Activated CD4-positive, alpha-beta T cell treated with anti-CD3 and anti-CD28 coated beads for 4 hours (primary cell): ENCODE data around the gene AP2A1.
A peak's percentile ranks its signal among the peaks of the same experiment; 100 is the strongest.
"Not testable (repeated sequence)": the region's sequence is repeated elsewhere in the genome, so short reads cannot be mapped to it uniquely, and the experiment has no call there.

ENCODE experiments used
- DNase-seq, 2 donors: peaks; one replicate each; pipeline ENCODE4 v3.0.0-alpha.2; 2020

The AP2A1 gene

DNA sequence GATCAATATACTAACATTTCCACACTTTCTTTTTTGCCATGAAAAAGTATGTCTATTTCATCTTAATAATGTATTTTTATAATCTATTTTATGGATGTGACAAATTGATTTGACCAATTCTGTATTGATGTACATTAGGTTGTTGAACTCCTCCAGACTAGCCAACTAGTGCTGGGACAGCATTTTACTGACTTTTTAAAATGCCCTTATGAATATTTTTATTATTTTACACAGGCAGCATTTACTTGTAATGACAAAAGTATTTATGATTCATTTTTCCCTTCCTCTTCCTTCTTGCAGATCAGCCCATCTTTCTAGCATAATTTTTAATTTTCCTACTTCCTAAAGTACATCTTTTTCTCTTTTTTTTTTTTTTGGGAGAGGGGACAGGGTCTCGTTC lies 47.2 kb downstream of the AP2A1 start:
- DNase-seq, result no peak

DNA sequence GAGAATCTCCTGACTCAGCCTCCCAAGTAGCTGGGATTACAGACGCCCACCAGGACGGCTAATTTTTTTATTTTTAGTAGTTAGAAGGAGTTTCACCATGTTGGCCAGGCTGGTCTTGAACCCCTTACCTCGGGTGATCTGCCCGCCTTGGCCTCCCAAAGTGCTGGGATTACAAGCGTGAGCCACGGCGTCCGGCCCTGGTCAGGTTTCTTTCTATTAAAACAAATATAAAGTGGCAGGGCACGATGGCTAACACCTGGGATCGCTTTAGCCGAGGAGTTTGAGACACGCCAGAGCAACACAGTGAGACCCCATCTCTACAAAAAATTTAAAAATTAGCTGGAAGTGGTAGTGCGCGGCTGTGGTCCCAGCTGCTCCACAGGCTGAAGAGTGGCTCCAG lies 49.8 kb downstream of the AP2A1 start:
- no peak for DNase-seq

DNA sequence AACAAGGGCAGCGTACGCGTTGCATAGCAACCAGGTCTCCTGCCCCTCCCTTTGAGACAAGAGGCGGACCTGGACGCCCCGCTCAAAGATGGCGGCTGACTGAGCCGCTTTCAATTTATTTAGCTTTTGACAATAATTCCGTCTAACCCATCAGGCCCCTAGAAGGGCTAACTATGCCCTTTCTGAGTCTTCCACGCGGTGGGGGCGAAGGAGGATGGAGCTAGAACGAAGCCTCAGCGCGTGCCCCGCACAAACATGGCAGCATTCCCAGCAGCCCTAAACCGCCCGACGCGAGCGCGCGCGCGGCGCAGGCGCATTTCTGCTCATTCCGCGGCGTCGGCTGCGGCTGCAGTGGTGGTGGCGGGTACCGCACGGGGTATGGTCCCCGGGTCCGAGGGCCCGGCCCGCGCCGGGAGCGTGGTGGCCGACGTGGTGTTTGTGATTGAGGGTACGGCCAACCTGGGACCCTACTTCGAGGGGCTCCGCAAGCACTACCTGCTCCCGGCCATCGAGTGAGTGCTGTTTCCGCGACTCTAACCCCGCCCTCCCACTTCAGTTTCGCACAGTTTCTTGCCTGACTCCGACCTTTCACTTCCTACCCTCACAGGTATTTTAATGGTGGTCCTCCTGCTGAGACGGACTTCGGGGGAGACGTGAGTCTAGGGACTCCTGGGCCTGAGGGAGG lies 51.3 kb downstream of the AP2A1 start, which contains the start of gene MED25:
Gene MED25, plus strand, starts transcription at position 326 of the 685 bp plus-strand sequence. Its CDS starts 53 bp downstream, at position 379.
- DNase-seq, result peak; percentile 85 to 86

DNA sequence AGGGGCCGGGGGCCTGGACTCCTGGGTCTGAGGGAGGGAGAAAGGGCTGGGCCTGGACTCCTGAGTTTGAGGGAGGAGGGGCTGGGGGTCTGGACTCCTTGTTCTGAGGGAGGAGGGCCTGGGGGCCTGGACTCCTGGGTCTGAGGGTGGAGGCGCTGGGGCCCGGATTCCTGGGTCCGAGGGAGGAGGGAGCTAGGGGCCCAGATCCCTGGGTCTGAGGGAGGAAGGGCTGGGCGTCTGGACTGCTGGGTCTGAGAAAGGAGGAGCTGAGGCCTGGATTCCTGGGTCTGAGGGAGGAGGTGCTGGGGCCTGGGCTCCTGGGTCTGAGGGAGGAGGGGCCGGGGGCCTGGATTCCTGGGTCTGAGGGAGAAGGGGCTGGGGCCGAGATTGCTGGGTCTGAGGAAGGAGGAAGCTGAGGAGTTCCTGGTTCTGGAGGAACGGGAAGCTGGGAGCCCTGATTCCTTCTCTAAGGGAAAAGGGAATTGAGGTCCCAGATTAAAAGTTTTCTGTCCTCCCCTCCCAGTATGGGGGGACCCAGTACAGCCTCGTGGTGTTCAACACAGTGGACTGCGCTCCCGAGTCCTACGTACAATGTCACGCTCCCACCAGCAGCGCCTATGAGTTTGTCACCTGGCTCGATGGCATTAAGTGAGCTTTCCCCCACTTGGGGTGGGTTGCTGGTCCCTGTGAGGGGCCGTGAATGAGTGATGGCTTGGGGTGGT lies 52.0 kb downstream of the AP2A1 start:
- DNase-seq, result no peak

DNA sequence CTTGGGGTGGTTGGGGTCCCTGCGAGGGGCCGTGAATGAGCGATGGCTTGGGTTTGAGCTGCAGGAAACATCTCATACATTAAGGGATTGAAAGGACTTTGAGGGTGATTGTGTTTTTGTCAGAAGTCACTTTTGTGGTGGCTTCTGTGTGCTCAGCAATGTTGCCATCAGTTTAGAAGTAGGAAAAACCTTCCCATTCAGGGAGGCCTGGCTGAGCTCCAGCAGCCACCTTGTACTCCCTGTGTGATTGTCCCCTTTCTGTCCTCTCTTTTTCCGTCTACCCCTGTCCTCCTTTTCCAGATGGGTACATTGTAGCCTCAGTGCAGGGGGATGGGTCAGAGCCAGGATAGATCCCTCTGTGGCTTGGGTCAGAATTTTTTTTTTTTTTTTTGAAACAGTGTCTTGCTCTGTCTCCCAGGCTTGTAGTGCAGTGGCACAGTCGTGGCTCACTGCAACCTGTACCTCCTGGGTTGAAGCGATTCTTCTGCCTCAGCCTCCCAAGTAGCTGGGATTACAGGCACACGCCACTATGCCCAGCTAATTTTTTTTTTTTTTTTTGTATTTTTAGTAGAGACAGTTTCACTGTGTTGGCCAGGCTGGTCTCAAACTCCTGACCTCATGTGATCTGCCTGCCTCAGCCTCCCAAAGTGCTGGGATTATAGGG lies 52.8 kb downstream of the AP2A1 start:
- not testable (repeated sequence) for DNase-seq

DNA sequence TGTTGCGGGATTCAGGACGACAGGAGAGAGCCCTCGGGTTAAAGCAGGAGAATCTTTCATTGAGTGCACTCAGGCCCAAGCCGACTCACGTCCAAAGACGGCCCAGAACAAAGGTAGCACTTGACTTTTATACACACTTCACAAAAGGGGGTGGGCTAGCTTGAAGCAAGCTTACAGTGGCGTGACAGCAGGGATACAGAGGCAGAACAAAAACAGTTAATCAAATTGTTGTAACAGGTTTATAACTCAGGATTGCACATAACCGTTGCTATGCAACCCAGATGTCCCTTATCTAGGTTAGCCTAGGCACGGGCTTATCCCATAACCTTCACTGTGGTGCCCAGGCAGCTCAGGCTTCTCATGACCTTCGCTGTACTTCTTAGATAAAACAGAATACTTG lies 53.3 kb downstream of the AP2A1 start:
- no peak for DNase-seq

DNA sequence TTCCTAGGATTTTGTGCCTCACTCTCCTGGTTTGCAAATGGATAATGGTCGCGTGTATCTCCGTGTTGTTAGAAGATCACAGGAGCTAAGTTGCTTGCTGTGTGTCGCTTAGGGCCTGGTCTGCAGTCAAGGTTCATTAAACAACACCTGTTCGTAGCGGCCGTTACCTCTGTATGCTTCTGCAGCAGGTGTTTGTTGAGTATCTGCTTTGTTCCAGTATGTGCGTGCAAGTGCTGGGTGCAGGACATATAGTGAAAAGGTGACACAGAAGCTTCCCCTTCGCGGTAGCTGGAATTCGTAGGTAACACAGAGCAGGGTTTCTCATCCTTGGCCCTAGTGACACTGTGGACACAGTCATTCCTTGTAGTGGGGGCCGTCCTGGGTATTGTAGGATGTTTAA lies 56.7 kb downstream of the AP2A1 start:
- no peak for DNase-seq

DNA sequence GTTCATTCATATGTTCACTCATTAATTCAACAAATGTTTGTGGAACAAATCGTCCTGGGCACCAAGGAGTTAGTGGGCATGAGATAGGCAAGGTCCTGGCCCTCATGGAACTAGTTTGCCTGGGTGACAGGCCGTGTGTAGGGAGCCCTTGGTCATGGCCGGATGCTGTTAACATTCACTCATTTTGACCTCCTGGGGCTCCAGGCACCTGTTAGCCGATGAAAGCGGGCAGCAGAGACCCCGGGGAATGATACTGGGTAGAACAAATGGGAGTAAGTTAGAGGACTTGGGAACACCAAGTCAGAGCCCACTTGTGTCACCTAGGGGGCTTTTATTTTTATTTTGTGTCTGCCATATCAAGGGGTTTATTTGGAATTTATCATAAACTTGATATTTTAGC lies 57.9 kb downstream of the AP2A1 start:
- no peak for DNase-seq

DNA sequence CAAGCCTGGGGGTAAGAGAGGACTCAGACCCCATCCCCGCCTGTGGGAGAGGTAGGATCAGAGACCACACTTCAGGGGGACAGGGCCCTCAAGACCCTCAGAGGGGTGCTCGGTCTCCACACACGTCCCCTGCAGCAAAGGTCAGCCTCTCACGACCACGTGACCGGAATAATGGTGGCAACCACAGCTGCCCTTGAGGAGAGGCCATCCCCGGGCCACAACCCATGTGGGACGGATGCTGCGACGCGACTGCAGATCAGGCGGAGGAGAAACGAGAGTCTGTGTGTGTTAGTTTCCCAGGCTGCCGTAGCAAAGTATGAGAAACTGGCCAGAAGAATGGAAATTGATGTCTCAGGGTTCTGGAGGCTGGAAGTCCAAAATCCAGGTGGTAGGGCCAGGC lies 60.2 kb downstream of the AP2A1 start:
- no peak for DNase-seq

DNA sequence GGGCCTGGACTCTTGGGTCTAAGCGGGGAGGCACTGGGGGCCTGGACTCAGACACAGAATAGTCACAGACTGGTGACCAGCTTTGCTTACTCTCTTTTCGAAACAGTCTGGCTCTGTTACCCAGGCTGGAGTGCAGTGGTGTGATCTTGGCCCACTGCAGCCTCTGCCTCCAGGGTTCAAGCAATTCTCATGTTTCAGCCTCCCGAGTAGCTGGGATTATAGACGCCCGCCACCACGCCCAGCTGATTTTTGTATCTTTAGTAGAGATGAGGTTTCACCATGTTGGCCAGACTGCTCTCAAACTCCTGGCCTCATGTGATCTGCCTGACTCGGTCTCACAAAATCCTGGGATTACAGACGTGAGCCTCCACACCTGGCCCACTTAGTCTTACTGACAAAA lies 62.4 kb downstream of the AP2A1 start:
- no peak for DNase-seq

DNA sequence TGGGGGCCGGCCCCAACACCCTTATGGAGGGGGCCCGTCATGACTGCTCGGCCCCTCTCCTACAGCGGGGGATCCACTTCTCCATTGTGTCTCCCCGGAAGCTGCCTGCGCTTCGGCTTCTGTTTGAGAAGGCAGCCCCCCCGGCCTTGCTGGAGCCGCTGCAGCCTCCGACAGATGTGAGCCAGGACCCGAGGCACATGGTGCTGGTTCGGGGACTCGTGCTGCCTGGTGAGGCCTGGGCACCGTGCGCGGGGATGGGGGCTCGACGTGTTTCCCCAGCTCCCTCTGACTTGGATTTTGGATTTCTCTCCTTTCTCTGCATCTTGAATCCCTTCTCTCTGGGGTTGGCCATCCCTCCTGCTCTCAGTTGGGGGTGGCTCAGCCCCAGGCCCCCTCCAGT lies 62.9 kb downstream of the AP2A1 start:
- DNase-seq, result no peak

DNA sequence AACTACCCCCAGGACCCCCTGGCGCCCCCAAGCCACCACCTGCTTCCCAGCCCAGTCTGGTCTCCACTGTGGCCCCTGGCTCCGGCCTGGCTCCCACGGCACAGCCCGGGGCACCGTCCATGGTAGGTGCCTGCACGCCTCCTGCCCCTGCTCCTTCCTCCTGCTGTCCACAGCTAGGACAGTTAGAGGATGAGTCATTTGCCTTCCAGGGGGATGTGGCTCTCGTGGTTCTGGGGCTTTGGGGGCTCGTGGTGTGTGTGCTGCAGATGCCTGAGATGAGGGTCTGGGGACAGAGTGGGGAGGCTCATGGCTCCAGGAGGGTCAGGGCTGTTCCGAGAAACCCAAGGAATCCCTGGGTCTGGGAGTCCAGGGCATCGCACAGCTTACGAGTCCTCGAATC lies 64.0 kb downstream of the AP2A1 start:
- DNase-seq, result no peak

DNA sequence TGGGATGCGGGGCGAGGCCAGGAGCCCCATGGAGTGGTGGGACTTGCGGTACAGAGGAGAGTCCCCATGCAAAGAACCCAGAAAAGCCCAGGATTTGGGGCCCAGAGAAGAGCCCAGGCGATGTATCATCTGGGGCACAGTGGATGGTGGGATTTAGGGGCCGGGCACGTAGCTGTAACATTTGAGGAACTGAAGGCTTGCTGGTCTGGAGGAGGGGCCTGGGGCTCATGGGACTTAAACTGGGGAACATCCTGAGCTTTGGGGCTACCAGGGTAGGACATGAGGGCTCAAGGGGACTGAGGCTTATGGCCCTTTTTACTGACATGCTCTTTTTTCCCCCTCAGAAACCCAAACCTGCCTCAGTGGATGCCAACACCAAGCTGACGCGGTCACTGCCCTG lies 64.8 kb downstream of the AP2A1 start:
- DNase-seq, result no peak

DNA sequence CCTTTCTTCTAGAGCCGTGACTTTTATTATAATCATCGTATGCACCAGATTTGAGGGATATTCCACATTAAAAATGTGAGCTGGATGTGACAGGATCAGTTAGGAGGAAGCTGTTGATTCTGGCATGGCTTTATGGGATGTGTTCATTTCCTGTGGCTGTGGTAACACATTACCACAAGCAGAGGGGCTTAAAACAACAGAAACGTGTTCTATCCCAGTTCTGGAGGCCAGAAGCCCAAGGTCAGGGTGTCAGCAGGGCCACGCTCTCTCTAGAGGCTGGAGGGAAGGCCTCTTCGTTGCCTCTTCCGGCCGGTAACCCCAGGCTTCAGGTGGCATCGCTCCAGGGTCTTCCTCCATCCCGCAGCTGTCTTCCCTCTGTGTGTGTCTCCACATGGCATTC lies 65.8 kb downstream of the AP2A1 start:
- no peak for DNase-seq

DNA sequence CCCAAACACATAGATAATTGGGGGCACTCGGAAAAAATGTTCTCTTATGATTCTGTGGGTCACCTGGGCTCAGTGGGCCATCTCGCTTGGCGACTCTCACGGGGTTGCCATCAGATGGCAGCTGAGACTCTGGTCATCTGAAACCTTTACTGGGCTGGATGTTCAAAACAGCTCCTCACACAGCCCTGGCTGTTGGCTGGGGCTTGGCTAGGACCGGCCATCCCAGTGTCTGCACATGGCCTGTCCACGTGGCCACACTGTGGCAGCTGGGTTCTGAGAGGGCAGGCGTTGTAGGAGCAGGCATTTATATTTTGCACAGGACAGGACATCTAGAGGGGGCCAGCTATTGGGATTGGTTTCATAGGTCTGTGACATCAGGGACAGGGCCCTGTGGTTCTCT lies 66.8 kb downstream of the AP2A1 start:
- DNase-seq, result no peak

DNA sequence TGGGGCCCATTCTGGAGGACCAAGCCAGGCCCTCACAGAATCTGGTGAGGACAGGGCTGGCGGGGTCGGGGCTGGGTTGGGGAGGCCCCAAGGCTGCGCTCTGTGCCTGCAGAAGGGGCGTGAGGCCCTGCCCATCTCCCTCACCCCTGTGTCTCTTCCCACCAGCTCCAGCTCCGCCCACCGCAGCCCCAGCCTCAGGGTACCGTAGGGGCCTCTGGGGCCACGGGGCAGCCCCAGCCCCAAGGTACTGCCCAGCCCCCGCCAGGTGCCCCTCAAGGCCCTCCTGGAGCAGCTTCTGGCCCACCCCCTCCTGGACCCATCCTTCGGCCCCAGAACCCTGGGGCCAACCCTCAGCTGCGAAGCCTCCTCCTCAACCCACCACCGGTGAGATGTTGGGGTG lies 68.8 kb downstream of the AP2A1 start:
- DNase-seq, result no peak

DNA sequence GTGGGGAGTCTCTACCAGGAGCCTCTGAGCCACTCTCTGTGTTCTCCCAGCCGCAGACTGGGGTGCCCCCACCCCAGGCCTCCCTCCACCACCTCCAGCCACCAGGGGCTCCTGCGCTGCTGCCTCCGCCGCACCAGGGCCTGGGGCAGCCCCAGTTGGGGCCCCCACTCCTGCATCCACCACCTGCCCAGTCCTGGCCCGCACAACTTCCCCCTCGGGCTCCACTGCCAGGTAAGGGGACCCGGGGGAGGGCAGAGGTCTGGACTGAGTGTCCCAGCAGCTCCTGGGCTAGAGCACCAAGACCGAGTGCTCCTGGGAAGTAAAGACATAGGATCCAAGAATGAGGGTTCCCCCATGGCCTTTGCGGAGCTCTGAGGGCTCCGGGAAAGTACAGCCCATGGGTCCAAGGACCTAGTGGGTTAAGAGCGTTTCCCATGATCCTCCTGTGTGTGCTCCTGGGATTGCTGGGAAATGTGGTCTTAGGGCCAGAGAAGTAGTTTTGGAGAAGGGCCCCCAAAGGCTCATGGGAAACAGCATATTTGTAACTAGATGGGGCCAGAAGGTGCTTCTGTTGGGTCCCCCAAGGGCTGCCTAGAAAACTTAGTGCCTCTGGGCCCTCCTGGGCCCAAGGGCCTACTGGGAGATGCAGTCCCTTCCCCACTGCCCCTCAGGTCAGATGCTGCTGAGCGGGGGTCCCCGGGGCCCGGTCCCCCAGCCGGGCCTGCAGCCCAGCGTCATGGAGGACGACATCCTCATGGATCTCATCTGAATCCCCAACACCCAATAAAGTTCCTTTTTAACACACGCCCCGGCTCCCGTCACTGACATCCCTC lies 69.6 kb downstream of the AP2A1 start:
- no peak for DNase-seq

DNA sequence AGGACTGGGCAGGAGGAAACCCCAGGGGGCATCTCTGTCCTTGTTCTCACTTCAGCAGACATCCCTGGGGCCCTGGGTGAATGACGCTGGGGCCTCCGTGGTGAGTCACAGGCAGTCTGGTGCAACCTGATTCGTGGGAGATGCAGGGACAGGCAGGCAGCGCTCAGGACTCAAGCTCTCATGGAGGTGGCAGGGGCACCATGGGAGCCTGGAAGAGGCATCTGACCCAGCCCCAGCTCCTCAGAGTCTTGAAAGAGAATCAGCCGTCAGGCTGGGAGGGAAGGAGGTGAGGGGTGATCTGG lies 70.2 kb downstream of the AP2A1 start:
- no peak for DNase-seq

DNA sequence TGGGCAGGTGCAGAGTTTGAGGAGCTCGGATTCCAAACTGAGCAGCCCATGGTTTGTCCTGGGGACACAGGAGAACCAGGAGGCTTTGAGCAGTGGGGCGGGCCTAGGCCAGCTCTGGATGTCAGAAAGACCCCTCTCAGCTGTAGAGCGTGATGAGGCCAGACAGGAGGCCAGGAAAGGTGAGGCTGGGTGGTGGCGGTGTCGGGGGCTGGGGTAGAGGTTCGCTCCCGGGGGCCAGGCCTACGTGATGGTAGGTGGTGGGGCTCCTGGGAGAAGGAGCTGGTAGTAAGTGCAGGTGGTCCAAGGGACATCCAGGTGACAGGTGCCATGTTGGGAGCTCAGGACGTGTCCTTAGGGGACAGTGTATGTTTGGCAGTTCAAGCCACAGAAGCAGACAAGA lies 70.6 kb downstream of the AP2A1 start:
- no peak for DNase-seq

DNA sequence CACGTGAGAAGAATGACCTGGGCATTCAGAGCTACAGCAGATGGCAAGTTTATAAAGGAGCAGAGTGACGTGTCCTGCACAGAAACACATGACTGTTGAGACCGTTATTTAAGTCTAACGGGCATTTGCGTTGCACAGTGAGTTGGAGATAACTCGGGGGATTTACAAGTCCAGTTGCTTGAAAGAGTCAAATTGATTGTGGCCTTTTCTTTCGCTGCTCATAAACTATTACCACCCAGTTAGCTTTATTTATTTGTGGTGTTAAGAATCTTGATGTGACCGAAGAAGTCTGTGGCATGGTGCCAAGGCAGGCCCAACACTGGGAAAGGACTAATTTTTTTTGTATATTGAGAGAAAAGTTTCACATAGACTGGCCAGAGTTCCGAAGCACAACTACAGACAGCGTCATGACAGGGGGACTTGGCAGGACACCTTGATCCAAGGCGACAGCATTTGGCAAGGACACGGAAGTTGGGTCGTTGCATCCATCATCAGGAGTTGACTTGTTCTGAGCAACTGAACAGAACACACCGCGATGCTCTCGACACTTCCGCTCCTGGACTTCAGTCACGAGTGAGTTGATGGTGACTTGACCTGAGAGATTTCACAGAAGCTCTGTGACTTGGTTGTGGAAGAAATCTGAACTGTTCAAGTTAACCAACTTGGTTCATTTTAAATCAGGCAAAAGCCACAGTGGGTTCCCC lies 72.2 kb downstream of the AP2A1 start:
- DNase-seq, result no peak

DNA sequence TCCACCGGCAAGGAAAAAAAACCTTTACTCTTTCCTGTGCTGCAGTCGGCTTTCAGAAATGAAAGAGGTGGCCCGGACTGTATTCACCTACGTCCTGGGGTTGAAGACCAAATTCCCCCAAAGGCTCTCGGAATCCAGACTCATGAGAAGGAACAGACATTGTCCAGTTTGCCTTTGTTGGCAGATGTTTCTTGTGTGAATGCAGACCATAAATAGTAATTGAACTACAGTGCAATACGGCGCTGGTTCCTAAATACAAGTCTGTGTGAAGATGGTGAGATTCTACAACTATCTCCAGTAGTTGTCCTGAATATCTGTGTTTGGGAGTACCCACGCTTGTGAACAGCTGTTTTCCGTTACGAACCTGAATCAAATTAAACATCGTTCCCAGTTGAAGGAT lies 72.9 kb downstream of the AP2A1 start:
- no peak for DNase-seq

DNA sequence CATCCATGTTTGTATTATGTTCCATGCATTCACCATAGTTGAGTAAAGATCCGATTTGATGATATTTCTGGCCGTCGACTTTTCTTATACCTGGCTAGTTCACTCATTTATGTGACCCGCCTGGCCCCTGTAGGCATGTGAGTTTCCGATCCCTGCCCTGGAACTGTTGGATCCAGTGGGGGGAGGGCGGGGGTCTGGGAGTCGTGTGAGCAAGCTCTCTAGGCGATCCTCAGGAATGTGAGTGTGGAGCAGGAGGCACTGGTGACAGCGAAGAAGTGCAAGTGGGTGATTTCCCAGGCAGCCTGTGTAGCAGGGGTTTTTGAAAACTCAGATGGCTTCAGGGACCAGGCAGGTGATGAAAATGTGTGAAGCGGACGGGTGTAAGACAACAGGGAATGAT lies 73.5 kb downstream of the AP2A1 start:
- no peak for DNase-seq

DNA sequence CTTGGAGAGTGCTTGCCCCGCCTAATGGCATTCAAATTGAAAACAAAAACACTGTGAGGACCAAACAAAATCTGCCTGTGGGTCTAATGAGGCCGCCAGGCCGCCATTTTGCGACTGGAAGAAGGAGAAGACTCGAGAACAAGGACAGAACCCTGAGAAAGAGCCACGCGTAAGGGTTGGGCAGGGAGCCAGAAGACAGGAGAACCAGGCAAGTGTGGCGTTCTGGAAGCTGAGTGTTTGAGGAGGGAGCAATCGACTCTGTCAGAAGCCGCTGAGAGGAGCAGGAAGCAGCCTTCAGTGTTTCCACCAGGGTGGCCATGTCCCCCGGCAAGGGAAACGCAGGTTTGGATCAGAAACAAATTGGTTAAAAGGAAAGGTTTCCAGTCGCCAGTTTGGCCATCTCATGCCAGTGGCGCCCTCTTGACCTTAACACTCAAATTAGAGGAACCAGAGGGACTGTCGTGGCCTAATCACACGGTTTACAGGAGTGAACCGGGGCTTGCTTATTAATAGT lies 74.0 kb downstream of the AP2A1 start:
- no peak for DNase-seq
